ENCODE results near the gene SLC18B1. TPM values are rescaled to one million over a fixed set of nuclear protein-coding genes. Genes with fewer than 3 reads are reported as not detected.

The SLC18B1 gene
- total and polyA plus RNA-seq, 2 of the 13 experiments (the other 11 are each of a cell fraction or from before 2014, with no cell fraction given): 11.4 to 13.8 TPM

GRCh38 chr6:132818404-132819359 is 20.2 kb upstream of the SLC18B1 start (continued):
- no peak for TF ChIP-seq MTA3 (CRISPR knock-in tag; IDR thresholded peaks at IDR 0.05)
- TF ChIP-seq HMGA1 (CRISPR knock-in tag; conservative IDR thresholded peaks at IDR 0.05): no peak
- no peak for TF ChIP-seq TEAD2 (CRISPR knock-in tag; IDR thresholded peaks at IDR 0.05)
- TF ChIP-seq ZNF329 (CRISPR knock-in tag; IDR thresholded peaks at IDR 0.05; ENCODE audit: low read depth): no peak
- no peak for TF ChIP-seq CENPT (CRISPR knock-in tag; IDR thresholded peaks at IDR 0.05; ENCODE audit: low read depth)
- TF ChIP-seq ARID3A (IDR thresholded peaks at IDR 0.05; ENCODE audit: low read depth, low read length): no peak
- TF ChIP-seq ZFX (CRISPR knock-in tag; IDR thresholded peaks at IDR 0.05; ENCODE audit: low read depth): no peak
- TF ChIP-seq MEF2D (CRISPR knock-in tag; IDR thresholded peaks at IDR 0.05): no peak
- peak; percentile 47; the same call in 1 of the 2 replicates for TF ChIP-seq GFI1 (CRISPR knock-in tag; IDR thresholded peaks at IDR 0.05; ENCODE audit: borderline replicate concordance)
- 0 out of 2 replicates have a peak, but pooled peaks have one; percentile 21 for TF ChIP-seq FOXK2 (IDR thresholded peaks at IDR 0.05)
- peak; percentile 89 for TF ChIP-seq SRSF4 (IDR thresholded peaks at IDR 0.05; ENCODE audit: low read depth, low read length, poor library complexity, severe bottlenecking)
- no peak for TF ChIP-seq SNAPC4 (CRISPR knock-in tag; IDR thresholded peaks at IDR 0.05)
- no peak for TF ChIP-seq CBFB (CRISPR knock-in tag; IDR thresholded peaks at IDR 0.05)
- no peak for TF ChIP-seq ZBTB43 (CRISPR knock-in tag; conservative IDR thresholded peaks at IDR 0.05)
- no peak for TF ChIP-seq ZNF354B (CRISPR knock-in tag; IDR thresholded peaks at IDR 0.05)
- no peak; the same call in 1 of the 2 replicates for TF ChIP-seq SATB2 (CRISPR knock-in tag; IDR thresholded peaks at IDR 0.05)
- no peak for TF ChIP-seq ZBTB1 (CRISPR knock-in tag; IDR thresholded peaks at IDR 0.05; ENCODE audit: borderline replicate concordance)
- TF ChIP-seq DNMT3B (CRISPR knock-in tag; conservative IDR thresholded peaks at IDR 0.05): no peak
- TF ChIP-seq PAF1 (CRISPR knock-in tag; IDR thresholded peaks at IDR 0.05): peak; percentile 92; the same call in 1 of the 2 replicates
- no peak for TF ChIP-seq ZNF672 (CRISPR knock-in tag; IDR thresholded peaks at IDR 0.05)
- no peak for TF ChIP-seq ZSCAN21 (CRISPR knock-in tag; IDR thresholded peaks at IDR 0.05; ENCODE audit: borderline replicate concordance)
- TF ChIP-seq NR2F6 (IDR thresholded peaks at IDR 0.05): no peak
- no peak for TF ChIP-seq NR2F6 (CRISPR knock-in tag; IDR thresholded peaks at IDR 0.05)
- no peak for TF ChIP-seq GZF1 (CRISPR knock-in tag; IDR thresholded peaks at IDR 0.05)

Measured in HepG2 (cell line).